Lower leg skin (tissue), 3 donors: ENCODE results near the gene DNASE1L3.

Experiments used
- CTCF ChIP-seq, 3 donors: fragments of 450-650 bp; IDR thresholded peaks; one replicate each; pipeline ENCODE4 v1.5.1; 2016; ENCODE audit warnings: antibody characterized with exemption in 3 of 3, mild to moderate bottlenecking in 3 of 3, moderate library complexity in 2 of 3
- POLR2A ChIP-seq, 2 donors: fragments of 450-650 bp; IDR thresholded peaks; one replicate each; pipeline ENCODE4 v1.6.1; 2016 to 2017; ENCODE audit warnings: antibody characterized with exemption in 2 of 2, mild to moderate bottlenecking in 1 of 2, moderate library complexity in 1 of 2

GRCh38 chr3:58237941-58238681, 27.3 kb upstream of the DNASE1L3 start:
- TF ChIP-seq CTCF (IDR thresholded peaks at IDR 0.05) (no peak), POLR2A (IDR thresholded peaks at IDR 0.05) (no peak)
